ENCODE measurements around the gene EEF2. TPM values are rescaled to one million over a fixed set of nuclear protein-coding genes. Genes with fewer than 3 reads are reported as not detected.

The EEF2 gene
- total and polyA plus RNA-seq, 2 donors (not counting 1 experiment from before 2014, with no cell fraction given), result 1,449 to 3,167 TPM

DNA sequence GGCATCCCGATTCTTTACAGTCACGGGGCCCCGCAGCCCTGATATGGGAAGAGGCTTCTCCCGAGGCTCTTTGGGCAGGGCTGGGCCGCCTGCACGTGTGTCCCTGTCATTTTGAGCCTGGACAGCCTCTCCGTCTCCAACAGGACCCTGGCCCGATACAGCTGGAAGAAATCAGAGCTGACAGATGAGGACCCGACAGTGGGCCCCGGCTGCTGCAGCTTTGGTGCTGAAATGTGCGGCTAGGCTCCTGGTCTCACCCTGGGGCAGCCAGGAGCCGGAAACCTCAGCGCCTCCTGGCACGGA is 25.5 kb upstream of the EEF2 start:
- no peak overlapping the region for H3K27ac ChIP-seq (ENCODE audit: low read length in 2 of 2)
- H3K4me1 Mint-ChIP-seq, result peaks cover 42% of the 10 kb centered on the region
- intact Hi-C loops (cut with micrococcal nuclease), result no loop called here
- no peak overlapping the region for H3K4me3 Mint-ChIP-seq
- no peaks in the 10 kb centered on the region for H3K27me3 ChIP-seq (replicated peaks in 1 of 4; ENCODE audit: control extremely low read depth in 1 of 4, control insufficient read depth in 3 of 4, insufficient read depth in 4 of 4, low read length in 3 of 4)
- H3K9me3 Mint-ChIP-seq (ENCODE audit: insufficient read depth), result no peaks in the 10 kb centered on the region
- TF ChIP-seq EZH2 (IDR thresholded peaks at IDR 0.05; ENCODE audit: borderline replicate concordance, insufficient read depth, low read depth, low read length, poor library complexity, severe bottlenecking), result no peak
- TF ChIP-seq, protein P1, sequence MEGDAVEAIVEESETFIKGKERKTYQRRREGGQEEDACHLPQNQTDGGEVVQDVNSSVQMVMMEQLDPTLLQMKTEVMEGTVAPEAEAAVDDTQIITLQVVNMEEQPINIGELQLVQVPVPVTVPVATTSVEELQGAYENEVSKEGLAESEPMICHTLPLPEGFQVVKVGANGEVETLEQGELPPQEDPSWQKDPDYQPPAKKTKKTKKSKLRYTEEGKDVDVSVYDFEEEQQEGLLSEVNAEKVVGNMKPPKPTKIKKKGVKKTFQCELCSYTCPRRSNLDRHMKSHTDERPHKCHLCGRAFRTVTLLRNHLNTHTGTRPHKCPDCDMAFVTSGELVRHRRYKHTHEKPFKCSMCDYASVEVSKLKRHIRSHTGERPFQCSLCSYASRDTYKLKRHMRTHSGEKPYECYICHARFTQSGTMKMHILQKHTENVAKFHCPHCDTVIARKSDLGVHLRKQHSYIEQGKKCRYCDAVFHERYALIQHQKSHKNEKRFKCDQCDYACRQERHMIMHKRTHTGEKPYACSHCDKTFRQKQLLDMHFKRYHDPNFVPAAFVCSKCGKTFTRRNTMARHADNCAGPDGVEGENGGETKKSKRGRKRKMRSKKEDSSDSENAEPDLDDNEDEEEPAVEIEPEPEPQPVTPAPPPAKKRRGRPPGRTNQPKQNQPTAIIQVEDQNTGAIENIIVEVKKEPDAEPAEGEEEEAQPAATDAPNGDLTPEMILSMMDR (IDR thresholded peaks at IDR 0.05), result no peak
- H3K4me2 ChIP-seq (replicated peaks; ENCODE audit: low read depth, low read length, poor library complexity, severe bottlenecking), result no peak overlapping the region
- peaks cover 89% of the 10 kb centered on the region for H3K79me2 ChIP-seq (ENCODE audit: control insufficient read depth, insufficient read depth, low read length)
- peaks cover 0 to 3% (median 0%) of the 10 kb centered on the region in 3 donors for H3K9me3 ChIP-seq (ENCODE audit: control extremely low read depth in 1 of 3, control insufficient read depth in 2 of 3, insufficient read depth in 1 of 3, low read length in 2 of 3)
- H4K20me1 ChIP-seq (ENCODE audit: control insufficient read depth, insufficient read depth, low read length, poor library complexity, severe bottlenecking), result peaks cover 79% of the 10 kb centered on the region
- ChIA-PET CTCF (interaction anchor here (0.6 to 0.8 kb wide), 2 partner anchors 23 to 148 kb away, joined by 3 to 4 read pairs; no protein-coding TSS in a partner anchor), POLR2A (interaction anchor here (0.5 kb wide), 1 partner anchor 29 kb away, joined by 3 read pairs; no protein-coding TSS in a partner anchor)
- H3K9ac ChIP-seq (ENCODE audit: low read length), result no peak overlapping the region
- no peak for DNase-seq
- H3K4me1 ChIP-seq (ENCODE audit: control insufficient read depth in 2 of 2, insufficient read depth in 2 of 2, low read length in 2 of 2), result peaks cover 14 to 35% of the 10 kb centered on the region in 2 donors
- peaks cover 0 to 33% of the 10 kb centered on the region in 2 experiments for H3K36me3 ChIP-seq (replicated peaks in 1 of 2; ENCODE audit: control extremely low read depth in 1 of 2, control insufficient read depth in 1 of 2, extremely low read depth in 1 of 2, insufficient read depth in 2 of 2, low read length in 1 of 2)
- WGBS (ENCODE audit: insufficient coverage), result 97% methylated on average over 14 of the region's 14 CpGs
- no peak overlapping the region for H3K27ac Mint-ChIP-seq
- no peaks in the 10 kb centered on the region for H3K27me3 Mint-ChIP-seq
- H2AFZ ChIP-seq (ENCODE audit: insufficient read depth, low read depth, low read length, poor library complexity, severe bottlenecking), result no peak overlapping the region
- H3K4me3 ChIP-seq (ENCODE audit: control extremely low read depth in 1 of 5, extremely low read depth in 1 of 5, insufficient read depth in 1 of 5, low read depth in 2 of 5, low read length in 4 of 5), result no peak overlapping the region
- ATAC-seq (ENCODE audit: low read depth), result no peak

DNA sequence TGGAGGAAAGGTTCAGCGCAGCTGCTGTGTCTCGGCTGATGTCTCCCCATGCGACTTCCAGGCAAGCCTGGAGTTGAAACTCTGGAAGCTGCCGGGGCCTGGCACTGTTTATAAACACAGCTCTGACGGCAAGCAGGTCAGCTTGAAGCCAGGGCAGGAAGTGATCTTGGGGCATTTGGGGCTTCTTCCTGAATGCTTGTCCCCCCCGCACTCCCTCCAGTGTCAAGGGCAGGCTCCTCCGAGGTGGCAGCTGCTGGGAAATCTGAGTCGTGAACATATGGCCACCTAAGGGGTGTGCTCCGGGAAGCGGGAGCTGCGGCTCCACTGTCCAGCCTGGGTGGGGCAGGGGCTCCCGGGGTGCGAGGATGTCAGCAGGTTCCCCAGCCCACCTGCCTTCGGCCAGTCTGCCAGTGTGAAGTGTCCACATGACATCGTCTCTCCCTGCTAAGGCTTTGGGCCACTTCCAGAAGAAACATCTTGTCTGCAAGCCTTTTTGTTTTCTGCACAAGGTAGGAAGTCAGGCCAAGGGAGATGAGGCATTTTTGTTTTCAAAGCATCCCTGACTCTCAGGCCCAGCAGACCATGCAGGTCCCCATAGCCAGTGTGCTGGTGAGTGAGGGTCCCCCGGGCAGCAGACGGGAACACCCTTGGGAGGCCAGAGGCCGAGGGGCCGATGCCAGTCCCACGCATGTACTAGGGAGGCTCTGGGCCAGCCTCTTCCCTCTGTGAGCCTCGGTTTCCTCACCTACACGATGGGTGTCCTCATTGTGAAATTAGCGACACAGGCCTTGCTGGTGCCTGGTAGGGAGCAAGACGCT is 24.9 kb upstream of the EEF2 start:
- Histone ChIP-seq H3K27ac (ENCODE audit: low read length in 2 of 2) (no peak overlapping the region), H3K79me2 (ENCODE audit: control insufficient read depth, insufficient read depth, low read length) (peaks cover 83% of the 10 kb centered on the region), H3K4me2 (replicated peaks; ENCODE audit: low read depth, low read length, poor library complexity, severe bottlenecking) (no peak overlapping the region), H2AFZ (ENCODE audit: insufficient read depth, low read depth, low read length, poor library complexity, severe bottlenecking) (no peak overlapping the region), H3K9ac (ENCODE audit: low read length) (no peak overlapping the region), H4K20me1 (ENCODE audit: control insufficient read depth, insufficient read depth, low read length, poor library complexity, severe bottlenecking) (peaks cover 73% of the 10 kb centered on the region), H3K4me3 (ENCODE audit: control extremely low read depth in 1 of 5, extremely low read depth in 1 of 5, insufficient read depth in 1 of 5, low read depth in 2 of 5, low read length in 4 of 5) (no peak overlapping the region), H3K36me3 (replicated peaks in 1 of 2; ENCODE audit: control extremely low read depth in 1 of 2, control insufficient read depth in 1 of 2, extremely low read depth in 1 of 2, insufficient read depth in 2 of 2, low read length in 1 of 2) (peaks cover 0 to 28% of the 10 kb centered on the region in 2 experiments), H3K9me3 (ENCODE audit: control extremely low read depth in 1 of 3, control insufficient read depth in 2 of 3, insufficient read depth in 1 of 3, low read length in 2 of 3) (peaks cover 0 to 3% (median 0%) of the 10 kb centered on the region in 3 donors), H3K27me3 (replicated peaks in 1 of 4; ENCODE audit: control extremely low read depth in 1 of 4, control insufficient read depth in 3 of 4, insufficient read depth in 4 of 4, low read length in 3 of 4) (no peaks in the 10 kb centered on the region), H3K4me1 (ENCODE audit: control insufficient read depth in 2 of 2, insufficient read depth in 2 of 2, low read length in 2 of 2) (peaks cover 14 to 35% of the 10 kb centered on the region in 2 donors)
- no peaks in the 10 kb centered on the region for H3K9me3 Mint-ChIP-seq (ENCODE audit: insufficient read depth)
- peaks cover 42% of the 10 kb centered on the region for H3K4me1 Mint-ChIP-seq
- H3K4me3 Mint-ChIP-seq, result peak overlapping the region; percentile 87
- no peak for DNase-seq
- TF ChIP-seq, protein P1 (IDR thresholded peaks at IDR 0.05), result no peak
- TF ChIP-seq EZH2 (IDR thresholded peaks at IDR 0.05; ENCODE audit: borderline replicate concordance, insufficient read depth, low read depth, low read length, poor library complexity, severe bottlenecking), result no peak
- CTCF ChIA-PET, result interaction anchor here (0.8 kb wide), 1 partner anchor 22 kb away, joined by 3 read pairs; no protein-coding TSS in a partner anchor
- POLR2A ChIA-PET, result interaction anchor here (0.5 kb wide), 2 partner anchors 29 to 222 kb away, joined by 3 to 4 read pairs; no protein-coding TSS in a partner anchor
- 96% methylated on average over 24 of the region's 24 CpGs for WGBS (ENCODE audit: insufficient coverage)
- ATAC-seq (ENCODE audit: low read depth), result no peak
- peak overlapping the region; percentile 63 for H3K27ac Mint-ChIP-seq
- intact Hi-C loops (cut with micrococcal nuclease), result loop anchor here (5.0 kb wide), 1 partner anchor 503 kb away; the partner anchor contains the start of gene FZR1
- H3K27me3 Mint-ChIP-seq, result no peaks in the 10 kb centered on the region
